Thoracic aorta (tissue), 2 donors: ENCODE results near the gene PDE4D. TPM values are rescaled to one million over a fixed set of nuclear protein-coding genes. Genes with fewer than 3 reads are reported as not detected.

Source experiments
- ATAC-seq: fragments of 150-250 bp; one replicate; pipeline ENCODE4 v1.8.0; 2017; ENCODE audit warnings: low read depth; ENCODE audit not compliant: insufficient number of reproducible peaks, low FRiP score
- DNase-seq: peaks from one replicate; pipeline ENCODE4 v3.0.0-alpha.2; 2020; ENCODE audit warnings: low spot score
- H3K27ac ChIP-seq, 2 donors: fragments of 200-600 bp; sonication (generic); 1 replicate in 1 of 2; 2 replicates in 1 of 2; pipeline ENCODE4 v1.5.1; 2016; ENCODE audit warnings: mild to moderate bottlenecking in 2 of 2, moderate library complexity in 2 of 2
- H3K27me3 ChIP-seq: fragments of 200-600 bp; sonication (generic); replicated peaks from 2 replicates; pipeline ENCODE4 v1.6.0; 2016; ENCODE audit warnings: mild to moderate bottlenecking; ENCODE audit not compliant: insufficient read depth
- H3K36me3 ChIP-seq: fragments of 200-600 bp; sonication (generic); one replicate; pipeline ENCODE4 v1.5.1; 2016
- H3K4me1 ChIP-seq, 2 donors: fragments of 200-600 bp; sonication (generic); 1 replicate in 1 of 2; 2 replicates in 1 of 2; pipeline versions ENCODE4 v1.5.1 to v1.6.0; 2016; ENCODE audit warnings: low read depth in 2 of 2, mild to moderate bottlenecking in 1 of 2; ENCODE audit not compliant: control insufficient read depth in 1 of 2
- H3K4me3 ChIP-seq: fragments of 200-600 bp; sonication (generic); 2 replicates; pipeline ENCODE4 v1.5.1; 2016; ENCODE audit warnings: mild to moderate bottlenecking
- H3K9me3 ChIP-seq: fragments of 200-600 bp; sonication (generic); 2 replicates; pipeline ENCODE4 v1.5.1; 2016
- total RNA-seq, 2 donors: library from RNA; depleted of rRNA; stranded (reverse); fragments of >200 nt; gene quantifications; one replicate each; pipeline versions ENCODE4 v1.1.0 to v1.2.3, GENCODE V29; 2016
- TF ChIP-seq, protein P1 (sequence below): fragments of 200-600 bp; sonication (generic); IDR thresholded peaks from one replicate; pipeline ENCODE4 v1.5.1; 2019; ENCODE audit warnings: antibody characterized with exemption

Gene PDE4D
- total RNA-seq, 2 donors from 2014 or later: 34.0 to 85.8 TPM

DNA sequence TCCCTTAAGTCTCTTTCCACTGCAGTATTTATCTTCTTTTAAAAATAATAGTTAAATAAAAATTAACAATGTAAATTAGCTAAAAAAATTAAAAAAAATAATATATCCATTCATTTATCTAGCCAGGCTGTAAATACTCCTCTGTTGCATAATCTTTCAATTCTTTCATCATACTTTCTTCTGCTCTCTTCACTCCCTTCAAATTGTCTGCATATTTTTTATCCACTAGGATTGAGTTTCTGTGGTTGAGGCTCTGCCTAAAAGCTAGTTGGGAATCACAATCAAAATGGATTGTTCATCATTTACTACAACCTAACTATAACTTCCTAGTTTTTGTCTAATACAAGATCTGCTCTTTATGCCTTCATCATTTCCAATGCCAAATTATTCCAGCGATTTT lies 182.2 kb downstream of the PDE4D start:
- H3K36me3 ChIP-seq: no peaks in the 10 kb centered on the region
- ATAC-seq: no peak
- no peaks in the 10 kb centered on the region for H3K27me3 ChIP-seq
- H3K4me1 ChIP-seq: peaks cover 0 to 7% of the 10 kb centered on the region in 2 donors
- H3K9me3 ChIP-seq: no peaks in the 10 kb centered on the region
- no peak overlapping the region for H3K27ac ChIP-seq
- no peak overlapping the region for H3K4me3 ChIP-seq
- no peak for DNase-seq
- TF ChIP-seq, protein P1, sequence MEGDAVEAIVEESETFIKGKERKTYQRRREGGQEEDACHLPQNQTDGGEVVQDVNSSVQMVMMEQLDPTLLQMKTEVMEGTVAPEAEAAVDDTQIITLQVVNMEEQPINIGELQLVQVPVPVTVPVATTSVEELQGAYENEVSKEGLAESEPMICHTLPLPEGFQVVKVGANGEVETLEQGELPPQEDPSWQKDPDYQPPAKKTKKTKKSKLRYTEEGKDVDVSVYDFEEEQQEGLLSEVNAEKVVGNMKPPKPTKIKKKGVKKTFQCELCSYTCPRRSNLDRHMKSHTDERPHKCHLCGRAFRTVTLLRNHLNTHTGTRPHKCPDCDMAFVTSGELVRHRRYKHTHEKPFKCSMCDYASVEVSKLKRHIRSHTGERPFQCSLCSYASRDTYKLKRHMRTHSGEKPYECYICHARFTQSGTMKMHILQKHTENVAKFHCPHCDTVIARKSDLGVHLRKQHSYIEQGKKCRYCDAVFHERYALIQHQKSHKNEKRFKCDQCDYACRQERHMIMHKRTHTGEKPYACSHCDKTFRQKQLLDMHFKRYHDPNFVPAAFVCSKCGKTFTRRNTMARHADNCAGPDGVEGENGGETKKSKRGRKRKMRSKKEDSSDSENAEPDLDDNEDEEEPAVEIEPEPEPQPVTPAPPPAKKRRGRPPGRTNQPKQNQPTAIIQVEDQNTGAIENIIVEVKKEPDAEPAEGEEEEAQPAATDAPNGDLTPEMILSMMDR: no peak

DNA sequence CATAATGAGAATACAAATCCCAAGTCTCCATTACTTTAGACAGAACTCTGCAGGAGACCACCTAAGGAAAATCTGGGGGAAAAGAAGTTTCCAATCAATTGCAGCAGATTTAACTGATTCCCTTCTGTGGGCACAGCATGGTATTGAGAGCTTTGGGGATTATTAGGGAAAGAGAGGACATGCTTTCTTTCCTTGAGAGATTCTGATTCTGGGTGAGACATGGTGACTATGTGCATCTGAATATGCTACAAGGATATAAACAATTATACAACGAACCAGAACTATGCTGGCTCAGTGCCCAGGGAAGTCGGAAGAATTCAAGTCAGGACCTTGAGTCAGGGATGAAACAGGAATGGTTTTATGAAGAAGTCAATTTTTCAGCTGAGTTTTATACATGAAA lies 183.7 kb downstream of the PDE4D start:
- ATAC-seq: no peak
- H3K27me3 ChIP-seq: no peaks in the 10 kb centered on the region
- DNase-seq: no peak
- no peak overlapping the region for H3K27ac ChIP-seq
- H3K4me1 ChIP-seq: peaks cover 0 to 7% of the 10 kb centered on the region in 2 donors
- H3K9me3 ChIP-seq: no peaks in the 10 kb centered on the region
- no peak overlapping the region for H3K4me3 ChIP-seq
- TF ChIP-seq, protein P1: no peak
- no peaks in the 10 kb centered on the region for H3K36me3 ChIP-seq

DNA sequence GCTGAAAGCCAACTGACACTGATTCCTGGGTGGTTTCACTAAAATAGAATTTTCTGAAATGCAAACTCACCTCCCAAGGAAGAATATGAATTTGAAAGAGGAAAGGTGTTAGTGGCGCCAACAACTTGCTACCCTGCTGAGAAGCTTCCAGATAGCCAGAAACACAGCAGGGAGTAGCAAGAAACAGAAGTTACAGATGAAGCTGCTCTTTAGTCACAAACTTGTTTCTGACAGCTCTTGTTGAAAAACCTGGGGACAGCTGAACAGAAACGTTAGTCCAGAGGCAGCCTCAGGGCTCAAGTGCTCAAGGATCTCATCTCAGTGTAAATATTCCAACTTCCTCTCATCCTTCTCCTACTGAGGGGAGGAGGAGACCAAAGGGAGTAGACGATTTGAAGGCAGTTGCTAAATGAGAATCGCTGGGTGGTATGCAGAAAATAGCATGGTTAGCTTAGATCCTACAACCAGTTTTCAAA lies 184.1 kb downstream of the PDE4D start:
- no peak for ATAC-seq
- no peak for DNase-seq
- H3K27ac ChIP-seq: no peak overlapping the region
- no peaks in the 10 kb centered on the region for H3K27me3 ChIP-seq
- TF ChIP-seq, protein P1: no peak
- H3K4me1 ChIP-seq: peaks cover 0 to 7% of the 10 kb centered on the region in 2 donors
- H3K4me3 ChIP-seq: no peak overlapping the region
- H3K9me3 ChIP-seq: no peaks in the 10 kb centered on the region
- no peaks in the 10 kb centered on the region for H3K36me3 ChIP-seq

DNA sequence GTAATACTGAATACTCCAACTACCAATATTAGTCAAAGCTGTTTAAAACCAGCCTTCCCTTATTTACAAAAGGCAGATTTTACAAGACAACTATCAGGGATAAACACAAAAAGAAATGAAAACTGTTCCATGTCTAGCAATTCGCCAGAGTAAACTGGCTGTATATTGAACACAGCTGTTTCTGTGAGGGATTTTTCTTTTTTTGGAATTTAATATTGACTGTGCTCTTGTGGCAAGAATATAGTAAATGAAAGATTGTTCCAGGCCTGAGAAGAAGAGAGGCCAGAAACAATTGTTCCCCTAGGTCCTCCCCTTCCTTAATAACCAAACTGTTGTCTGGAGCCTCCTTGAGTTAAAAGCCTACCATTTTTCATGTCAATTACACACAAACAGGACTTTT lies 188.6 kb downstream of the PDE4D start:
- Histone ChIP-seq H3K27ac (no peak overlapping the region), H3K27me3 (no peaks in the 10 kb centered on the region), H3K36me3 (no peaks in the 10 kb centered on the region), H3K4me3 (no peak overlapping the region), H3K9me3 (no peaks in the 10 kb centered on the region), H3K4me1 (peaks cover 0 to 7% of the 10 kb centered on the region in 2 donors)
- ATAC-seq (no peak), DNase-seq (no peak)
- TF ChIP-seq, protein P1: no peak

DNA sequence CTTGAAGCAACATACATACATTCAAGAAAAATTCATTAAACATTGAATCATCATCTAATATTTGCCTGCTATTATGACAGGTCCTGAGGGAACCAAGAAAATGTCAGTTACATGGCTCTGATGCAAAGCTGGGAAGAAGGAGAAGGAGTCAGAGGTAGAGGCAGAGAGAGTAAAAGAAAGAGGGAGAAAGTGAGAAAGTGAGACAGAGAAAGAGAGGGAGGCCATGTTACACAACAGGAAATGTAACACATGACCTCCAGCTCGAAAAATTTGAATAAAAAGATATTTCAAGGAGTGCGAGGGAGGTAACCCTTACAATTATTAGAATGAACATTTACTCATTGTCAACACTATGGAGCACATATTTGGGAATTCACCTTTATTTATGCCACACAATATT lies 189.7 kb downstream of the PDE4D start:
- no peaks in the 10 kb centered on the region for H3K4me1 ChIP-seq
- DNase-seq (no peak), ATAC-seq (no peak)
- H3K27me3 ChIP-seq: no peaks in the 10 kb centered on the region
- no peak overlapping the region for H3K4me3 ChIP-seq
- H3K36me3 ChIP-seq: no peaks in the 10 kb centered on the region
- TF ChIP-seq, protein P1: no peak
- no peaks in the 10 kb centered on the region for H3K9me3 ChIP-seq
- no peak overlapping the region for H3K27ac ChIP-seq
